Measurements from ENCODE around the gene KDM2B. TPM values are rescaled to one million over a fixed set of nuclear protein-coding genes. Genes with fewer than 3 reads are reported as not detected.

KDM2B gene
- polyA plus RNA-seq, 1 donor (not counting 4 experiments of a cell fraction or from before 2014, with no cell fraction given) = 10.3 TPM

- H2AFZ ChIP-seq (ENCODE audit: control insufficient read depth, low read length) = no peak overlapping the region
- dilution Hi-C loops (cut with MboI; ENCODE audit: extremely low pct_ligation_motif_present, low sequenced_read_pairs) = no loop called here
- H3K27ac ChIP-seq (ENCODE audit: control insufficient read depth, insufficient read depth, low read length) = no peak overlapping the region
- no peak for FAIRE-seq
- H3K4me1 ChIP-seq (ENCODE audit: control insufficient read depth, extremely low read depth, insufficient read depth, low read length) = peaks cover 14% of the 10 kb centered on the region
- H3K79me2 ChIP-seq (ENCODE audit: control insufficient read depth, insufficient read depth, low read length) = peaks cover 27% of the 10 kb centered on the region
- TF ChIP-seq EZH2 (IDR thresholded peaks at IDR 0.05; ENCODE audit: low read length) (no peak), CTCF (optimal IDR thresholded peaks at IDR 0.05 in 1 of 3, IDR thresholded peaks at IDR 0.05 in 1 of 3, conservative IDR thresholded peaks at IDR 0.05 in 1 of 3; ENCODE audit: extremely low read depth in 1 of 3, insufficient read depth in 2 of 3, low read length in 3 of 3) (no peak)
- no peaks in the 10 kb centered on the region for H4K20me1 ChIP-seq (ENCODE audit: control insufficient read depth, extremely low read depth, insufficient read depth, low read length)
- H3K27me3 ChIP-seq (ENCODE audit: control insufficient read depth, extremely low read depth, insufficient read depth, low read length) = no peaks in the 10 kb centered on the region
- H3K9me3 ChIP-seq (ENCODE audit: control insufficient read depth, low read depth, low read length) = no peaks in the 10 kb centered on the region
- H3K4me2 ChIP-seq (ENCODE audit: control insufficient read depth, extremely low read depth, insufficient read depth, low read depth, low read length) = no peak overlapping the region
- H3K9me1 ChIP-seq (ENCODE audit: control insufficient read depth, extremely low read depth, insufficient read depth, low read length) = no peaks in the 10 kb centered on the region
- no peak for DNase-seq (ENCODE audit: low read depth, low spot score)
- H3K36me3 ChIP-seq (ENCODE audit: control insufficient read depth in 2 of 2, extremely low read depth in 1 of 2, insufficient read depth in 2 of 2, low read length in 2 of 2) = peaks cover 0 to under 1% of the 10 kb centered on the region in 2 experiments
- H3K9ac ChIP-seq (ENCODE audit: control insufficient read depth, extremely low read depth, insufficient read depth, low read length) = no peak overlapping the region
- no peak overlapping the region for H3K4me3 ChIP-seq (ENCODE audit: control insufficient read depth in 2 of 3, extremely low read depth in 1 of 3, insufficient read depth in 2 of 3, low read depth in 1 of 3, low read length in 3 of 3)
Measured at GRCh38 chr12:121397521-121397920, 183.3 kb downstream of the KDM2B start.

GRCh38 chr12:121392325-121392716, 188.5 kb downstream of the KDM2B start:
- no peaks in the 10 kb centered on the region for H3K27me3 ChIP-seq (ENCODE audit: control insufficient read depth, extremely low read depth, insufficient read depth, low read length)
- no peak overlapping the region for H3K4me2 ChIP-seq (ENCODE audit: control insufficient read depth, extremely low read depth, insufficient read depth, low read depth, low read length)
- DNase-seq (ENCODE audit: low read depth, low spot score) (no peak), FAIRE-seq (no peak)
- H3K4me3 ChIP-seq (ENCODE audit: control insufficient read depth in 2 of 3, extremely low read depth in 1 of 3, insufficient read depth in 2 of 3, low read depth in 1 of 3, low read length in 3 of 3) = no peak overlapping the region
- dilution Hi-C loops (cut with MboI; ENCODE audit: extremely low pct_ligation_motif_present, low sequenced_read_pairs) = no loop called here
- no peaks in the 10 kb centered on the region for H4K20me1 ChIP-seq (ENCODE audit: control insufficient read depth, extremely low read depth, insufficient read depth, low read length)
- TF ChIP-seq EZH2 (IDR thresholded peaks at IDR 0.05; ENCODE audit: low read length) = no peak
- no peak for TF ChIP-seq CTCF (optimal IDR thresholded peaks at IDR 0.05 in 1 of 3, IDR thresholded peaks at IDR 0.05 in 1 of 3, conservative IDR thresholded peaks at IDR 0.05 in 1 of 3; ENCODE audit: extremely low read depth in 1 of 3, insufficient read depth in 2 of 3, low read length in 3 of 3)
- peaks cover 28% of the 10 kb centered on the region for H3K4me1 ChIP-seq (ENCODE audit: control insufficient read depth, extremely low read depth, insufficient read depth, low read length)
- no peaks in the 10 kb centered on the region for H3K36me3 ChIP-seq (ENCODE audit: control insufficient read depth in 2 of 2, extremely low read depth in 1 of 2, insufficient read depth in 2 of 2, low read length in 2 of 2)
- no peak overlapping the region for H3K27ac ChIP-seq (ENCODE audit: control insufficient read depth, insufficient read depth, low read length)
- H3K9ac ChIP-seq (ENCODE audit: control insufficient read depth, extremely low read depth, insufficient read depth, low read length) = no peak overlapping the region
- no peaks in the 10 kb centered on the region for H3K9me3 ChIP-seq (ENCODE audit: control insufficient read depth, low read depth, low read length)
- no peak overlapping the region for H2AFZ ChIP-seq (ENCODE audit: control insufficient read depth, low read length)
- H3K9me1 ChIP-seq (ENCODE audit: control insufficient read depth, extremely low read depth, insufficient read depth, low read length) = no peaks in the 10 kb centered on the region
- H3K79me2 ChIP-seq (ENCODE audit: control insufficient read depth, insufficient read depth, low read length) = no peaks in the 10 kb centered on the region

All from keratinocyte (primary cell).